GM12874 (cell line): ENCODE data around the gene SMOC2.

ENCODE experiments used
- CTCF ChIP-seq: IDR thresholded peaks from 2 replicates; pipeline ENCODE4 v1.5.1; 2011; ENCODE audit warnings: low read depth, mild to moderate bottlenecking, control low read depth, low read length, moderate library complexity; ENCODE audit not compliant: insufficient read depth

Gene SMOC2

DNA sequence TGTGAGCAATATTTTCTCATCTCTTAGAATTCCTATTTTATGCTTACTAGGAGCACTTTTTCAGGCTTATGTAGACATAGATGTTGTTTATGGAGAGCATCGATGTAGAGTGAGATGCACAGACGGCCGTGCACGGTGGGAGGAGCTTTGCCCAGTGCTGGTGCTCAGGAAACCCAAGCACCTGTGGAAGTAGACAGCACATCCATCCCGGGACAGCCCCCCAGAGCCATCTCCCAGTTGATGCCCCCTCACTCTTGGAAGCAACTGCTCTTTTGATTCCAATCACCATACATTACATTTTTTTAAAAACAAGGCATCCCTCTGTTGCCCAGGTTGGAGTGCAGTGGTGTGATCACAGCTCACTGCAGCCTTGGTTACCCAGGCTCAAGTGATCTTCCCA lies 143.7 kb downstream of the SMOC2 start:
- no peak for TF ChIP-seq CTCF

- TF ChIP-seq CTCF, result no peak
These were observed 144.5 kb downstream of the SMOC2 start for GRCh38 chr6:168585441-168585840.

DNA sequence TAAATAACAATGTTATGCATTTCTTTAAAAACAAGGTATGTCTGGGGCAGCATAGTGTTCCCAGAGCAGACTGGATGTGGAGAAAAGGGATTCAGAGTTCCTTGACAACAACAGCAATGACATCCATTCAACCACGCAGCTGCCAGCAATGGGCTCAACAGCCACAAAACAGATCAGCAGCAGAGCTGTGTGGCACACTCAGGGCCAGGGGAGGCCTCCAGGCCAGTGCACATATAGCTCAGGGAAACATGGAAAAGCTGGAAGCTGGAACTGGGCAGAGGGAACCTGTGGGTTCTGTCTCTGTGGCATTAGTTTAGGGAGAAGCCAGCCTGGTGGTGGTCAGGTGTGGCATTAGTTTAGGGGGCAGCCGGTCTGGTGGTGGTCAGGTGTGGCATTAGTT lies 148.3 kb downstream of the SMOC2 start:
- TF ChIP-seq CTCF, result no peak

DNA sequence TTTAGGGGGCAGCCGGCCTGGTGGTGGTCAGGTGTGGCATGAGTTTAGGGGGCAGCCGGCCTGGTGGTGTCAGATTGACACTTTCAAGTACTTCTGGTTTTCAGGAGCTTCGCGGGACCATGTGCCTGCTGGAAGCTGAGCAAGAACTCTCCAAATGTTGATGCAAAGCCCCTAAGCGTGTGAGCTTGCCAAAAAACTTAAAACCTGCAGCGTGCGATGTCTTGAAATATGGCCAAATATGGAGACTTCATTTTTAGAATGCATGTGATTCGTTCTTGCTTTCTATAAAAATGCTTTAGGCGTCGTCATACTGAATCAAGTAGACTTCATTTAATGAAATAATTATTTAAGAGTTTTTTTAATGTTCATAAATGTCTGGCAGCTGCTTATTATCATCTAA lies 149.4 kb downstream of the SMOC2 start:
- TF ChIP-seq CTCF, result no peak

DNA sequence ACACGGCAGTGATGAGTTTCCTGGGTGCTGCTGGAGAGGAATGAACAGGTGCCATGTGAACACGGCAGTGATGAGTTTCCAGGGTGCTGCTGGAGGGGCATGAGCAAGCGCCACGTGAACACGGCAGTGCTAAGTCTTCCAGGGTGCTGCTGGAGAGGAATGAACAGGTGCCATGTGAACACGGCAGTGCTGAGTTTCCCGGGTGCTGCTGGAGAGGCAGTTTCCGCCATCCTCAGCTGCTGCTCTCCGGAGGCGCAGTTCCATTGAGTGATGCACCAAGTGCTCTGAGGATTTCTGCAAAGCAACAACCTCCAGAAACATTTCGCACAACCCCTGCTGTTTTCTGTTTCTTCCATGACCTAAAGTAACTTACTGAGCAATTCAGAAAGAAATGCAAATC lies 155.4 kb downstream of the SMOC2 start:
- no peak for TF ChIP-seq CTCF

- TF ChIP-seq CTCF, result no peak
These were observed 156.5 kb downstream of the SMOC2 start for GRCh38 chr6:168597471-168597875.

- TF ChIP-seq CTCF, result no peak
These were observed 157.5 kb downstream of the SMOC2 start for GRCh38 chr6:168598251-168599117.
